NCI-H2081 (cell line): ENCODE data around the gene CLCNKB.

Source experiments
- DNase-seq, 2 experiments: peaks; one replicate each; lab custom pipeline; 2025; lab: John Stamatoyannopoulos, UW

CLCNKB gene

GRCh38 chr1:16095447-16095846 is 51.9 kb downstream of the CLCNKB start:
- no peak for DNase-seq

GRCh38 chr1:16099412-16099811 is 55.8 kb downstream of the CLCNKB start:
- no peak for DNase-seq

- DNase-seq: no peak
Measured at GRCh38 chr1:16101623-16102022, 58.0 kb downstream of the CLCNKB start.
